B cell (primary cell): ENCODE data around the gene CUL3.

Source experiments
- CTCF ChIP-seq: fragments of 200-600 bp; IDR thresholded peaks from one replicate; pipeline ENCODE4 v1.8.0; 2022; ENCODE audit warnings: antibody characterized with exemption, mild to moderate bottlenecking
- EZH2 ChIP-seq: IDR thresholded peaks from 2 replicates; pipeline ENCODE4 v1.6.1; 2012; ENCODE audit warnings: borderline replicate concordance, low read depth, mild to moderate bottlenecking, moderate library complexity, low read length; ENCODE audit not compliant: insufficient read depth, poor library complexity, severe bottlenecking

DNA sequence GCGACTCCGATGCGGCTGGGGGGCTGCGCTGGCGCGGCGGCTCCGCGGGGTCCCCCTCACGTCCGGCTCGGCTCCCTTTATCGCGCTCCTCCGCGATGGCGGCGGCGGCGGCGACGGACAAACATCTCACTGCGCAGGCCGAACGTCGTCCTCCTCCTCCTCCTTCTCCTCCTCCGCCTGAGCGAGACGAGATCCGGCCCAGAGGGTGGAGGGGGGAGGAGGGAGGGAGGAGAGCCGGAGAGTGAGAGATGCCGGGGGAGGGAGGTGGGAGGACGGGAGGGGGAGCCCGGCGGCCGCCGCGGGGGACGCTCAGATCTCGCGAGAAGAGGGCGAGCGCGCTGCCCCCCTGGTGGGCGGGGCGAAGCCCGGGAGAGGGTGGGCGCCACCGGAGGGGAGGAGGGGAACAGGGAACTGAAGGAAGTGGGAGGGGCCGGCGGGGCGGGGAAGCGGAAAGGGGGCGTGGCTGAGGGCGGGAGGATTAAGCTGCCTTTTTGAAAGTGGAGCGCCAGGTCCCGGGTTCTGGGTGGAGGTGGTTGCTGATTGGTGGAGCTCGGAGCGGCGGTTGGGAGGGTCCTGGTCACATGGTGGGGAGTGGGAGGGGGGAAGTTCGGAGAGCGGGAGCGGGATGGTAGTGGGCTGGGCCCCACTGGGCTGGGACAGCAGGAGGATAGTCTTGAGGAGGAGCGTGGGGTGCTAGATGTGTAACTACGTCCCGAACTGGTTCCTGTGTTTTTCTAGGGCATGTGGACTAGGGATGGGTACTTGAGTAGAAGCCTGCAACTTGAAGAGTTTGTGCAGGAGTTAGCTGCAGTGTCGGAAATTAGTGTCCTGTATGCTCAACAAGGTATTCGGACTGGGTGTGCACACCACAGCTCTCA, at the start of gene CUL3:
- TF ChIP-seq CTCF (no peak), EZH2 (no peak)
